ENCODE data around the gene CDK18.
A peak's percentile ranks its signal among the peaks of the same experiment; 100 is the strongest.
"Not testable (repeated sequence)": the region's sequence is repeated elsewhere in the genome, so short reads cannot be mapped to it uniquely, and the experiment has no call there.

CDK18 gene

GRCh38 chr1:205477759-205478247 is 26.7 kb upstream of the CDK18 start:
- no peak overlapping the region for H3K9ac ChIP-seq
- H3K27me3 ChIP-seq (ENCODE audit: insufficient read depth, low read depth): no peaks in the 10 kb centered on the region
- H3K79me2 ChIP-seq (ENCODE audit: insufficient read depth, low read depth): no peaks in the 10 kb centered on the region
- no peaks in the 10 kb centered on the region for H3K36me3 ChIP-seq (ENCODE audit: insufficient read depth)
- TF ChIP-seq CTCF (conservative IDR thresholded peaks at IDR 0.05; ENCODE audit: low read depth, low read length): no peak
- H3K27ac ChIP-seq: no peak overlapping the region
- H2AFZ ChIP-seq (ENCODE audit: low read depth): no peak overlapping the region
- no peak overlapping the region for H3K4me3 ChIP-seq (IDR thresholded peaks at IDR 0.05; ENCODE audit: insufficient read depth, low read depth, low read length)
- H3K4me2 ChIP-seq: no peak overlapping the region
- no peaks in the 10 kb centered on the region for H4K20me1 ChIP-seq (ENCODE audit: insufficient read depth)
- peaks cover 47% of the 10 kb centered on the region for H3K4me1 ChIP-seq (ENCODE audit: low read depth, poor library complexity, severe bottlenecking)

GRCh38 chr1:205478985-205479384 is 25.5 kb upstream of the CDK18 start:
- peaks cover 52% of the 10 kb centered on the region for H3K4me1 ChIP-seq (ENCODE audit: low read depth, poor library complexity, severe bottlenecking)
- H4K20me1 ChIP-seq (ENCODE audit: insufficient read depth); H3K79me2 ChIP-seq (ENCODE audit: insufficient read depth, low read depth); H3K4me3 ChIP-seq (IDR thresholded peaks at IDR 0.05; ENCODE audit: insufficient read depth, low read depth, low read length); H3K27ac ChIP-seq; H2AFZ ChIP-seq (ENCODE audit: low read depth); H3K4me2 ChIP-seq; H3K9ac ChIP-seq; H3K27me3 ChIP-seq (ENCODE audit: insufficient read depth, low read depth); H3K36me3 ChIP-seq (ENCODE audit: insufficient read depth): not testable (repeated sequence)

GRCh38 chr1:205480349-205480985 is 24.0 kb upstream of the CDK18 start:
- Histone ChIP-seq H2AFZ (ENCODE audit: low read depth) (peak overlapping the region; percentile 79; the same call in 1 of the 2 replicates), H3K4me1 (ENCODE audit: low read depth, poor library complexity, severe bottlenecking) (peaks cover 56% of the 10 kb centered on the region), H3K4me2 (peak overlapping the region; percentile 96), H4K20me1 (ENCODE audit: insufficient read depth) (no peaks in the 10 kb centered on the region), H3K36me3 (ENCODE audit: insufficient read depth) (no peaks in the 10 kb centered on the region), H3K9ac (peak overlapping the region; percentile 46; the same call in 1 of the 2 replicates), H3K79me2 (ENCODE audit: insufficient read depth, low read depth) (no peaks in the 10 kb centered on the region), H3K27ac (peak overlapping the region; percentile 84), H3K27me3 (ENCODE audit: insufficient read depth, low read depth) (no peaks in the 10 kb centered on the region), H3K4me3 (IDR thresholded peaks at IDR 0.05; ENCODE audit: insufficient read depth, low read depth, low read length) (peak overlapping the region; percentile 73)
- TF ChIP-seq CTCF (conservative IDR thresholded peaks at IDR 0.05; ENCODE audit: low read depth, low read length): 0 out of 2 replicates have a peak, but pooled peaks have one; percentile 18

- TF ChIP-seq CTCF (conservative IDR thresholded peaks at IDR 0.05; ENCODE audit: low read depth, low read length): no peak
- Histone ChIP-seq H4K20me1 (ENCODE audit: insufficient read depth) (no peaks in the 10 kb centered on the region), H3K4me1 (ENCODE audit: low read depth, poor library complexity, severe bottlenecking) (peaks cover 59% of the 10 kb centered on the region), H3K4me2 (peak overlapping the region; percentile 80), H3K4me3 (IDR thresholded peaks at IDR 0.05; ENCODE audit: insufficient read depth, low read depth, low read length) (no peak overlapping the region), H3K27me3 (ENCODE audit: insufficient read depth, low read depth) (no peaks in the 10 kb centered on the region), H3K9ac (peak overlapping the region; percentile 50; the same call in 1 of the 2 replicates), H3K27ac (peak overlapping the region; percentile 84), H3K36me3 (ENCODE audit: insufficient read depth) (no peaks in the 10 kb centered on the region), H2AFZ (ENCODE audit: low read depth) (peak overlapping the region; percentile 74), H3K79me2 (ENCODE audit: insufficient read depth, low read depth) (no peaks in the 10 kb centered on the region)
These were observed 23.3 kb upstream of the CDK18 start for GRCh38 chr1:205481218-205481617.

GRCh38 chr1:205481629-205482151 is 22.8 kb upstream of the CDK18 start:
- H3K4me2 ChIP-seq: peak overlapping the region; percentile 80
- no peak for TF ChIP-seq CTCF (conservative IDR thresholded peaks at IDR 0.05; ENCODE audit: low read depth, low read length)
- H3K79me2 ChIP-seq (ENCODE audit: insufficient read depth, low read depth): no peaks in the 10 kb centered on the region
- no peaks in the 10 kb centered on the region for H3K27me3 ChIP-seq (ENCODE audit: insufficient read depth, low read depth)
- H3K9ac ChIP-seq: peak overlapping the region; percentile 50; the same call in 1 of the 2 replicates
- H3K36me3 ChIP-seq (ENCODE audit: insufficient read depth): no peaks in the 10 kb centered on the region
- no peaks in the 10 kb centered on the region for H4K20me1 ChIP-seq (ENCODE audit: insufficient read depth)
- peak overlapping the region; percentile 84 for H3K27ac ChIP-seq
- peak overlapping the region; percentile 74; the same call in 1 of the 2 replicates for H2AFZ ChIP-seq (ENCODE audit: low read depth)
- H3K4me3 ChIP-seq (IDR thresholded peaks at IDR 0.05; ENCODE audit: insufficient read depth, low read depth, low read length): no peak overlapping the region
- peaks cover 59% of the 10 kb centered on the region for H3K4me1 ChIP-seq (ENCODE audit: low read depth, poor library complexity, severe bottlenecking)

GRCh38 chr1:205482587-205482986 is 21.9 kb upstream of the CDK18 start:
- H3K79me2 ChIP-seq (ENCODE audit: insufficient read depth, low read depth); H3K27me3 ChIP-seq (ENCODE audit: insufficient read depth, low read depth); H3K9ac ChIP-seq; H4K20me1 ChIP-seq (ENCODE audit: insufficient read depth); H3K4me3 ChIP-seq (IDR thresholded peaks at IDR 0.05; ENCODE audit: insufficient read depth, low read depth, low read length); H3K4me2 ChIP-seq; H2AFZ ChIP-seq (ENCODE audit: low read depth); H3K36me3 ChIP-seq (ENCODE audit: insufficient read depth): not testable (repeated sequence)
- Histone ChIP-seq H3K4me1 (ENCODE audit: low read depth, poor library complexity, severe bottlenecking) (peaks cover 59% of the 10 kb centered on the region), H3K27ac (peak overlapping the region; percentile 84; the same call in 1 of the 2 replicates)
